Lung (tissue), 12 donors: Measurements from ENCODE around the gene BCAR1. TPM values are rescaled to one million over a fixed set of nuclear protein-coding genes. Genes with fewer than 3 reads are reported as not detected.
A peak's percentile ranks its signal among the peaks of the same experiment; 100 is the strongest.
"Not testable (repeated sequence)": the region's sequence is repeated elsewhere in the genome, so short reads cannot be mapped to it uniquely, and the experiment has no call there.

Experiments used
- ATAC-seq: fragments of 200-7000 bp; cut with Tn5 transposase; one replicate; pipeline ENCODE4 v1.9.1; 2020; ENCODE audit warnings: moderate number of reproducible peaks; ENCODE audit not compliant: insufficient read depth, low FRiP score
- DNase-seq, 3 donors: peaks; one replicate each; pipeline ENCODE4 v3.0.0-alpha.2; 2013 to 2017
- H3K27ac ChIP-seq, 2 donors: one replicate each; pipeline ENCODE4 v1.5.1; 2013; ENCODE audit warnings: mild to moderate bottlenecking in 2 of 2, moderate library complexity in 2 of 2, control low read depth in 1 of 2, inconsistent platforms in 1 of 2, low read depth in 1 of 2, low read length in 1 of 2
- H3K27me3 ChIP-seq, 3 donors: one replicate each; pipeline ENCODE4 v1.5.1; 2013; ENCODE audit warnings: low read length in 2 of 3; ENCODE audit not compliant: control insufficient read depth in 3 of 3, insufficient read depth in 3 of 3
- H3K36me3 ChIP-seq, 4 donors: one replicate each; pipeline ENCODE4 v1.5.1; 2013; ENCODE audit warnings: low read length in 4 of 4, mild to moderate bottlenecking in 1 of 4, moderate library complexity in 1 of 4; ENCODE audit not compliant: control insufficient read depth in 4 of 4, insufficient read depth in 4 of 4
- H3K4me1 ChIP-seq, 5 donors: one replicate each; pipeline ENCODE4 v1.5.1; 2013; ENCODE audit warnings: low read length in 5 of 5, mild to moderate bottlenecking in 2 of 5, moderate library complexity in 1 of 5; ENCODE audit not compliant: control insufficient read depth in 5 of 5, insufficient read depth in 5 of 5
- H3K4me3 ChIP-seq: one replicate; pipeline ENCODE4 v1.5.1; 2013; ENCODE audit warnings: mild to moderate bottlenecking, control low read depth, moderate library complexity
- H3K9ac ChIP-seq, 2 donors: one replicate each; pipeline ENCODE4 v1.5.1; 2013; ENCODE audit warnings: low read length in 2 of 2, control low read depth in 1 of 2; ENCODE audit not compliant: insufficient read depth in 1 of 2
- H3K9me3 ChIP-seq, 4 donors: one replicate each; pipeline ENCODE4 v1.5.1; 2013; ENCODE audit warnings: low read length in 3 of 4, mild to moderate bottlenecking in 1 of 4, moderate library complexity in 1 of 4; ENCODE audit not compliant: control insufficient read depth in 4 of 4, insufficient read depth in 3 of 4
- WGBS, 2 donors: extraction: QIAGEN DNeasy Blood & Tissue Kit; methylation state at CpG; one replicate each; pipeline ENCODE4 v1.1.7; 2013; 5-methylcytosine and 5-hydroxymethylcytosine counted together
- polyA plus RNA-seq, 2 donors: library from polyadenylated mRNA; stranded (reverse); fragments of 200-250 nt; gene quantifications; one replicate each; pipeline ENCODE4 v1.2.1, GENCODE V29; 2013
- total RNA-seq, 2 donors: library from RNA; depleted of rRNA in 1 of 2; stranded (reverse); fragments of >200 nt in 1 of 2; gene quantifications; one replicate each; pipeline ENCODE4 v1.2.1, GENCODE V29; 2014 to 2021
- TF ChIP-seq, protein P1 (sequence below): IDR thresholded peaks from 2 replicates; pipeline ENCODE4 v1.5.1; 2012; ENCODE audit warnings: mild to moderate bottlenecking; ENCODE audit errors: control extremely low read depth, extremely low read depth
- donor health status: control.
- donor health status: control.
- donor health status: Bipolar disorder and iron deficiency.
- donor health status: healthy.
- donor health status: DM: yes; HTN: yes; CAD: no.

The BCAR1 gene
- total and polyA plus RNA-seq, 4 donors: 37.5 to 70.7 (median 49.9) TPM

DNA sequence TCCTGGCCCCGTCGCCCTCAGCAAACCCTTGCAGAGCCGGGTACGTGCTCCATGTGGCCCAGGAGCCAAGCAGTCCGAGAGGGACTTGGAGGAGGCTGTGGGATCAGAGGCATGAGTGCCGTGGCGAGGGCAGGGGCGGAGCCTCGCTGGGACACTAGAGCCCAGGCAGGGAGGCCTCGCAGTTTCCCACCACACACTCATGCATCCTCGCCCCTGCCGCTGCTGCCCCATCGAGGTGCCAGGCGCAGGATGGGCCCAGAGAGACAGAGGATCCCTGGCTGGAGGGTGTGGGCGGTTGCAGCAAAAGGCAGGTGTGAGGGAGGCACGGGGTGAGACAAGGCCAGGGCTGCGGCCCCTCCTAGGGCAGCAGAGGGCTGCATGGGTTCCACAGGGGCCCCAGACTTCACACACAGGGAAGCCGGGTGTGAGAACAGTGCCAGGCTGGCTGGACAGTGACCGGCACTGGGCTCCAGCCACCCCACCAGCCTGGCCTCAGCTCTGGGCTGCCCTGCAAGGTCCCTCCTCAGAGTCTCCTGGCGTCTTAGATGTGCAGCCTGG lies 7.7 kb downstream of the BCAR1 start:
- peaks cover 0 to 20% (median 7%) of the 10 kb centered on the region in 4 donors for H3K36me3 ChIP-seq
- H3K27ac ChIP-seq: peak overlapping the region; percentile 17 to 82
- TF ChIP-seq, protein P1, sequence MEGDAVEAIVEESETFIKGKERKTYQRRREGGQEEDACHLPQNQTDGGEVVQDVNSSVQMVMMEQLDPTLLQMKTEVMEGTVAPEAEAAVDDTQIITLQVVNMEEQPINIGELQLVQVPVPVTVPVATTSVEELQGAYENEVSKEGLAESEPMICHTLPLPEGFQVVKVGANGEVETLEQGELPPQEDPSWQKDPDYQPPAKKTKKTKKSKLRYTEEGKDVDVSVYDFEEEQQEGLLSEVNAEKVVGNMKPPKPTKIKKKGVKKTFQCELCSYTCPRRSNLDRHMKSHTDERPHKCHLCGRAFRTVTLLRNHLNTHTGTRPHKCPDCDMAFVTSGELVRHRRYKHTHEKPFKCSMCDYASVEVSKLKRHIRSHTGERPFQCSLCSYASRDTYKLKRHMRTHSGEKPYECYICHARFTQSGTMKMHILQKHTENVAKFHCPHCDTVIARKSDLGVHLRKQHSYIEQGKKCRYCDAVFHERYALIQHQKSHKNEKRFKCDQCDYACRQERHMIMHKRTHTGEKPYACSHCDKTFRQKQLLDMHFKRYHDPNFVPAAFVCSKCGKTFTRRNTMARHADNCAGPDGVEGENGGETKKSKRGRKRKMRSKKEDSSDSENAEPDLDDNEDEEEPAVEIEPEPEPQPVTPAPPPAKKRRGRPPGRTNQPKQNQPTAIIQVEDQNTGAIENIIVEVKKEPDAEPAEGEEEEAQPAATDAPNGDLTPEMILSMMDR: no peak
- no peak overlapping the region for H3K9ac ChIP-seq
- H3K4me1 ChIP-seq: peaks cover 17 to 49% (median 44%) of the 10 kb centered on the region in 5 donors
- H3K9me3 ChIP-seq: peaks cover 0 to 1% (median 0%) of the 10 kb centered on the region in 4 donors
- WGBS, 2 donors: 61 to 74% methylated on average over 20 of the region's 20 CpGs
- H3K4me3 ChIP-seq: no peak overlapping the region
- DNase-seq (no peak), ATAC-seq (no peak)
- H3K27me3 ChIP-seq: no peaks in the 10 kb centered on the region

DNA sequence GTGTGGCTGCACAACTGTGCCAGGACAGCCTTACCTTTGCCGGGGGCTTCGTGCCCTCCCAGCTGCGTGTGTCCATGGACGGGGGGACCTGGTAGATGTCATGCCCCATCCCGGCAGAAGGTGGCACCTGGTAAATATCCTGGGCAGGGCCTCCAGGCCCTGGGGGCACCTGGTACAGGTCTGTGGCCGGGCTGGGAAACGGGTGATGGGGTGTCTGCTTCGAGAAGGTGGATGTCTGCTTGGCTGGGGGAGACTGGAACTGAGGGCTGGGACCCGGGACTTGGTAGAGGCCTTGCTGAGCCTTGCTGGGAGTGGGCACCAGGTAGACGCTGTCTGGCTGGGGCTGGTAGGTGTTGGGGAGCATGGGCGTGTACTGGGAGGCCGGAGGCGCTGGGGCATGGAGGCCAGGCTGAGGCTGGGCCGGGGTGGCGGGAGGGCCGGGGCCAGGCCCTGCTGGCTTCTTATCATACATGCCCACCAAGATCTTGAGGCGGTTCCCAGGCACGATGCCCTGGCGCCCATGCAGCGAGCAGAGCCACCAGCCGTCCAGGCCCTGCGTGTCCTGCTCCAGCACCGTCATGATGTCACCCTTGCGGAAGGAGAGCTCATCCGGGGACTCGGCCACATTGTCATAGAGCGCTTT lies 8.9 kb downstream of the BCAR1 start:
- H3K4me1 ChIP-seq: peaks cover 18 to 51% (median 46%) of the 10 kb centered on the region in 5 donors
- H3K36me3 ChIP-seq: peaks cover 0 to 22% (median 7%) of the 10 kb centered on the region in 4 donors
- not testable (repeated sequence) for H3K4me3 ChIP-seq, DNase-seq, H3K27me3 ChIP-seq, H3K27ac ChIP-seq, ATAC-seq, H3K9ac ChIP-seq, H3K9me3 ChIP-seq
- 89 to 95% methylated on average over 24 to 27 of the region's 27 CpGs for WGBS, 2 donors

DNA sequence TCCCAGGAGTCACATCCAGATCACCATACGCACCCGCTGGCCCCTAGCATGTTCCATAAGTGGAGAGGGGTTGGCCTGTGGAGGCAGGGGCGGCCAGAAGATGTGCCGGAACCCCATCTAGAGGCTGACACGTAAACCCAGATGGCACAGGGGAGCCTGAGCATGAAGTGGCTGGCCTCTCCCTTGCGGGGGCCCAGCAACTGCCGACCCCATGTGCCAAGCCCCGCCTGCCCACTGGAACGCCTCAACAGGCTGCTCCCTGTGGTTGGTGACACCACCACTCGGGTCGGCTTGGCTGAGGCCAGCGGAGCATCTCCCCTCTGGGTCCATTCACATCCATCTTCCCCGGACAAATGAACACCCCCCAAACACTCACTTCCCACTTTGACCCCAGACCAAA lies 9.5 kb downstream of the BCAR1 start:
- Histone ChIP-seq H3K9me3 (peaks cover 0 to 1% (median 0%) of the 10 kb centered on the region in 4 donors), H3K27me3 (no peaks in the 10 kb centered on the region), H3K4me1 (peaks cover 17 to 52% (median 41%) of the 10 kb centered on the region in 5 donors), H3K36me3 (peaks cover 0 to 25% (median 7%) of the 10 kb centered on the region in 4 donors), H3K4me3 (no peak overlapping the region), H3K27ac (no peak overlapping the region), H3K9ac (no peak overlapping the region)
- TF ChIP-seq, protein P1: no peak
- WGBS, 2 donors: 93 to 95% methylated on average over 13 of the region's 13 CpGs
- no peak for DNase-seq
- no peak for ATAC-seq

DNA sequence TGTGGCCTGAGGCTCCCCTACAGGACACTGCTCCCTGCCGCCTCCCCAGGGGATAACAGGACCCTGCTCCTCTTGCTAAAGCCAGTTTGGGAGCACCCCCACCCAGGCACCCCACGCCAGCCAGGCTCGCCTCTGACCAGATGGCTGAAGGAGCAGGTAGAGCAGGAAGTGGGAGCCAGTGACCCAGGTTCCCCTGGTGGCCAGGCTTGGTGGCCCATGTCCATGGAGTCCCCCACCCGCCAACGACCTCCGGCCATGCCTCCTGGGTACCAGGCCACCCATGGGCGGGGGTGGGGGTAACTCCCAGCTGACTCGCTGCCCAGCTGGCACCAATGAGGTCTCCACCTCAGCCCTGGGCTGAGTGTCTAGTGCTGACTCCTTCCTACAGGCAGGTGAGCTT lies 10.0 kb downstream of the BCAR1 start:
- TF ChIP-seq, protein P1: no peak
- peaks cover 0 to 28% (median 7%) of the 10 kb centered on the region in 4 donors for H3K36me3 ChIP-seq
- WGBS, 2 donors: 78 to 86% methylated on average over 8 of the region's 8 CpGs
- ATAC-seq (no peak), DNase-seq (no peak)
- H3K9me3 ChIP-seq: peaks cover 0 to under 1% (median 0%) of the 10 kb centered on the region in 4 donors
- H3K27me3 ChIP-seq: no peaks in the 10 kb centered on the region
- H3K4me3 ChIP-seq: no peak overlapping the region
- no peak overlapping the region for H3K9ac ChIP-seq
- H3K27ac ChIP-seq: no peak overlapping the region
- peaks cover 17 to 52% (median 36%) of the 10 kb centered on the region in 5 donors for H3K4me1 ChIP-seq

DNA sequence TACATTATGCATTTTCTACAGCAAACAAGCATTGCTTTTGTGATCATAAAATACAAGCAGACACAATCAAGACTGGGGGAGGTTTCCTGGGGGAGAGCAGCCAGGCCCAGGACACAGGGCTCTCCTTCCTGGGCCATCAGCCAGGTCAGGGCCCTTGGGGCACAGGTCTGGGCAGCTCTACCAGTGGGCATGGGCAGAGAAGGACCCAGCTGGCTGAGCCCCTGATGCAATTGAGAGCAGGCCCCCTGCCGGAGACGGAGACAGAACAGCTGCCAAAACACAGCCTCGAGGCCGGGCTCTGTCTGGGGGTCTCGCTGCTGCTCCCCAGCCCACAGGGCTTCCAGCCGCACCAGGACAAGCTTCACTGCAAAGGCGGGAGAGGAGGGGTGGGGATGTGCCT lies 10.8 kb downstream of the BCAR1 start:
- Histone ChIP-seq H3K27ac (peak overlapping the region in 1 of 2 donors; percentile 2), H3K4me1 (peaks cover 13 to 46% (median 30%) of the 10 kb centered on the region in 5 donors), H3K36me3 (peaks cover 0 to 30% (median 8%) of the 10 kb centered on the region in 4 donors)
- not testable (repeated sequence) for H3K4me3 ChIP-seq, H3K9ac ChIP-seq, H3K9me3 ChIP-seq, H3K27me3 ChIP-seq, ATAC-seq, DNase-seq
- WGBS, 2 donors: 78 to 83% methylated on average over 7 of the region's 7 CpGs
